GM12878 (cell line): ENCODE data around the gene GYPC. TPM values are rescaled to one million over a fixed set of nuclear protein-coding genes. Genes with fewer than 3 reads are reported as not detected.

Source experiments
- ATAC-seq: fragments of 200-7000 bp; cut with Tn5 transposase; 3 replicates; pipeline ENCODE4 v1.9.1; 2020; ENCODE audit warnings: mild to moderate bottlenecking, moderate library complexity
- BruUV-seq: library from RNA; stranded (reverse); fragments of 400-500 nt; replicated peaks from 2 replicates; lab custom pipeline; 2021; lab: Mats Ljungman, UMichigan
- CTCF ChIA-PET: fragments of 300-600 bp; sonication (Branson Sonifier 250); formaldehyde crosslinking; extraction: SDS; loops from one replicate; lab custom pipeline; 2021; ENCODE audit warnings: inconsistent platforms; lab: Yijun Ruan, JAX
- POLR2A ChIA-PET: fragments of 350-600 bp; formaldehyde crosslinking; extraction: SDS; loops from one replicate; lab custom pipeline; 2021; ENCODE audit warnings: inconsistent platforms; lab: Charles Lee
- RAD21 ChIA-PET: fragments of 300-600 bp; sonication (Branson Sonifier 250); formaldehyde crosslinking; loops from one replicate; lab custom pipeline; 2023; ENCODE audit warnings: antibody characterized with exemption; ENCODE audit not compliant: unreplicated experiment; lab: Charles Lee
- SMC1A ChIA-PET: fragments of 300-600 bp; sonication (Branson Sonifier 250); formaldehyde crosslinking; loops from one replicate; lab custom pipeline; 2023; ENCODE audit not compliant: unreplicated experiment, uncharacterized antibody; lab: Charles Lee
- DNase-seq: peaks from one replicate; pipeline ENCODE4 v3.0.0-alpha.2; 2011; ENCODE audit warnings: low read depth, low spot score
- FAIRE-seq: peaks from 3 replicates; lab custom pipeline; 2011; peaks lifted over from hg19 to GRCh38; lab: Jason Lieb, UNC
- H2AFZ ChIP-seq: 2 replicates; pipeline ENCODE4 v1.6.0; 2011; ENCODE audit warnings: low read depth, low read length, control low read depth; ENCODE audit not compliant: control insufficient read depth
- H3K27ac ChIP-seq: 2 replicates; pipeline ENCODE4 v1.5.1; 2011; ENCODE audit warnings: control low read depth; ENCODE audit not compliant: control insufficient read depth, insufficient read depth
- H3K27me3 ChIP-seq, 2 experiments: replicated peaks in 1 of 2; 2 replicates each; pipeline versions ENCODE4 v1.6.0 to v1.6.1; 2011; ENCODE audit warnings: low read length in 1 of 2; ENCODE audit not compliant: control insufficient read depth in 2 of 2, insufficient read depth in 2 of 2
- H3K36me3 ChIP-seq, 2 experiments: 2 replicates each; pipeline ENCODE4 v1.5.1; 2011; ENCODE audit warnings: low read length in 1 of 2; ENCODE audit not compliant: control insufficient read depth in 2 of 2, insufficient read depth in 2 of 2
- H3K4me1 ChIP-seq: 2 replicates; pipeline ENCODE4 v1.6.1; 2011; ENCODE audit warnings: mild to moderate bottlenecking, low read length, moderate library complexity, mixed read lengths; ENCODE audit not compliant: control insufficient read depth, insufficient read depth
- H3K4me2 ChIP-seq: 2 replicates; pipeline ENCODE4 v1.6.0; 2011; ENCODE audit warnings: control low read depth; ENCODE audit not compliant: control insufficient read depth, insufficient read depth
- H3K4me3 ChIP-seq: fragments of 200-600 bp; sonication (generic); 2 replicates; pipeline ENCODE4 v1.5.1; 2016
- H3K79me2 ChIP-seq: 2 replicates; pipeline ENCODE4 v1.6.0; 2011; ENCODE audit warnings: low read length; ENCODE audit not compliant: control insufficient read depth, insufficient read depth
- H3K9ac ChIP-seq: 2 replicates; pipeline ENCODE4 v1.8.0; 2011; ENCODE audit warnings: low read length, control low read depth, mixed read lengths; ENCODE audit not compliant: control insufficient read depth, insufficient read depth
- H3K9me3 ChIP-seq: replicated peaks from 3 replicates; pipeline ENCODE4 v1.5.1; 2011; ENCODE audit warnings: mild to moderate bottlenecking, low read length; ENCODE audit not compliant: control insufficient read depth, insufficient read depth
- H4K20me1 ChIP-seq: 2 replicates; pipeline ENCODE4 v1.6.0; 2011; ENCODE audit not compliant: control insufficient read depth, insufficient read depth
- BHLHE40 ChIP-seq, 2 experiments: fragments of 450-650 bp in 1 of 2; IDR thresholded peaks; 2 replicates each; pipeline ENCODE4 v1.6.1; 2011 to 2017; ENCODE audit warnings: low read depth in 2 of 2, borderline replicate concordance in 1 of 2, improper control_type of control experiment in 1 of 2, low read length in 1 of 2, mild to moderate bottlenecking in 1 of 2
- NFIC ChIP-seq: IDR thresholded peaks from 2 replicates; pipeline ENCODE4 v1.6.1; 2012; ENCODE audit warnings: low read depth, mild to moderate bottlenecking, inconsistent platforms, low read length, moderate library complexity
- PAX8 ChIP-seq: fragments of 450-650 bp; IDR thresholded peaks from 2 replicates; pipeline ENCODE4 v1.6.1; 2017; ENCODE audit warnings: mild to moderate bottlenecking, moderate library complexity
- WGBS: methylation state at CpG from one replicate; pipeline ENCODE4 v1.1.6; 2016; ENCODE audit warnings: low lambda C conversion rate; ENCODE audit not compliant: insufficient replicate concordance, insufficient coverage; ENCODE audit errors: missing lambda C conversion rate; 5-methylcytosine and 5-hydroxymethylcytosine counted together
- in situ Hi-C: fragments of 300-500 bp; cut with MboI; formaldehyde crosslinking; loops from 9 replicates; pipeline ENCODE4 v1.14.3; 2018; ENCODE audit warnings: mixed read lengths
- intact Hi-C: fragments of 100-400 bp; cut with micrococcal nuclease; formaldehyde crosslinking; loops from one replicate; pipeline ENCODE4 v1.14.2; 2022; ENCODE audit not compliant: unreplicated experiment
- polyA plus RNA-seq, 11 experiments: library from polyadenylated mRNA; depleted of rRNA in 4 of 11; unstranded in 6 of 11; stranded (reverse) in 5 of 11; fragments of >200 nt; fragmentation: Nextera tagmentation in 4 of 11; fragmentation: Illumina TruSeq in 1 of 11; extraction: Ambion mirVana in 4 of 11; extraction: Trizol in 1 of 11; gene quantifications; 1 replicate in 1 of 11; 2 replicates in 10 of 11; pipeline versions ENCODE4 v1.2.1 to v1.2.3, GENCODE V29; 2011 to 2016; ENCODE audit warnings: inconsistent platforms in 2 of 11, missing spikeins in 2 of 11, low read depth in 1 of 11
- total RNA-seq, 4 experiments: library from RNA; depleted of rRNA in 3 of 4; stranded (reverse); fragments of >200 nt in 3 of 4; fragmentation: Illumina TruSeq in 1 of 4; extraction: Trizol in 1 of 4; gene quantifications; 2 replicates each; pipeline versions ENCODE4 v1.2.1 to v1.2.3, GENCODE V29; 2013 to 2021
- TF ChIP-seq, protein P1 (sequence below): IDR thresholded peaks from 2 replicates; pipeline ENCODE4 v1.6.1; 2012; ENCODE audit warnings: low read depth, low read length, improper control_type of control experiment
- TF ChIP-seq, protein P2 (sequence below): IDR thresholded peaks from 2 replicates; pipeline ENCODE4 v1.6.1; 2011; ENCODE audit warnings: mild to moderate bottlenecking, low read depth, low read length, moderate library complexity; ENCODE audit not compliant: insufficient replicate concordance

GYPC gene
- total and polyA plus RNA-seq, 10 of the 15 experiments (the other 5 are each of a cell fraction or from before 2014, with no cell fraction given): 26.2 to 150 (median 81.4) TPM

DNA sequence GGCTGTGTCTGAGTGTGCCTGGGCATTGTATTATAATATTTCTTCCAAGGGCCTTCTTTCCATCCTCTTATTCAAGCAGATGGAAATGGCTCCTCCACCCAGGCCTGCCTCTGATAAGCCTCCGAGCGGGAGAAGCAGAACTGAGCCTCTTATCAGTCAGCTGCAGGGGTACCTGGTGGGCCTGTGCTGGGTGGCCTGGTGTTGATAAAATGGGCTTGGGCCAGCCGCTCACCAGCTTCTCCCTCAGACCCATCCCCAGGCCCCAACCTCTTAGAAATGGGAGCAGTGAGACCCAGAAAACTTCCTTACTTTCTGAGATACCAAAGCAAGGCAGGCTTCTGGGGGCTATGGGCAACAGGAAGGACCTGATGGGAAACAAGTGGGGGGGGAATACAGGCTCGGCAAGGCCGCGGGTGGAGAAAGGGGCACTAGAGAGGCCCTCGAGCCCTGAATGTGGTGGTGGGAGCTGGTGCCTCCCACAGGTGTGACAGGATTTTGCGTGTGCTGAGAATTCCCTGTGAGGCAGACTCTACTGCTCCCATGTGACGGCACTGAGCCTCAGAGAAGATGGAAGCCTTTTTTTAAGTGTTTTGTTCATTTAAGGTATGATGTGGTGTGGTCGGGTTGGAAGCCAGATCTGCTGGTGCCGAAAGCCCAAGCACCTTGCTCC is 18.3 kb downstream of the GYPC start:
- no peak for FAIRE-seq
- Histone ChIP-seq H3K9me3 (peaks cover 5% of the 10 kb centered on the region; the same call in 1 of the 3 replicates), H3K4me3 (no peak overlapping the region), H3K4me2 (no peak overlapping the region), H3K27me3 (no peaks in the 10 kb centered on the region), H3K79me2 (peaks cover 2% of the 10 kb centered on the region), H3K4me1 (no peaks in the 10 kb centered on the region), H3K9ac (no peak overlapping the region), H2AFZ (no peak overlapping the region), H4K20me1 (no peaks in the 10 kb centered on the region), H3K36me3 (peaks cover 0 to 3% of the 10 kb centered on the region in 2 experiments; a peak in 3 of 4 replicates), H3K27ac (no peak overlapping the region)
- SMC1A ChIA-PET: no interaction called here
- CTCF ChIA-PET: interaction anchor here (1.2 kb wide), 1 partner anchor 33 kb away, joined by 3 read pairs; no protein-coding TSS in a partner anchor
- BruUV-seq: no TSS peak
- POLR2A ChIA-PET: no interaction called here
- RAD21 ChIA-PET: no interaction called here
- in situ Hi-C loops (loop anchor here (25.0 kb wide), 1 partner anchor 713 kb away; the partner anchor contains the start of gene MAP3K2), intact Hi-C loops (no loop called here)
- ATAC-seq: no peak
- 97% methylated on average over 11 of the region's 11 CpGs for WGBS
- TF ChIP-seq, protein P1, sequence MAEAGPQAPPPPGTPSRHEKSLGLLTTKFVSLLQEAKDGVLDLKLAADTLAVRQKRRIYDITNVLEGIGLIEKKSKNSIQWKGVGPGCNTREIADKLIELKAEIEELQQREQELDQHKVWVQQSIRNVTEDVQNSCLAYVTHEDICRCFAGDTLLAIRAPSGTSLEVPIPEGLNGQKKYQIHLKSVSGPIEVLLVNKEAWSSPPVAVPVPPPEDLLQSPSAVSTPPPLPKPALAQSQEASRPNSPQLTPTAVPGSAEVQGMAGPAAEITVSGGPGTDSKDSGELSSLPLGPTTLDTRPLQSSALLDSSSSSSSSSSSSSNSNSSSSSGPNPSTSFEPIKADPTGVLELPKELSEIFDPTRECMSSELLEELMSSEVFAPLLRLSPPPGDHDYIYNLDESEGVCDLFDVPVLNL: no peak
- TF ChIP-seq, protein P2, sequence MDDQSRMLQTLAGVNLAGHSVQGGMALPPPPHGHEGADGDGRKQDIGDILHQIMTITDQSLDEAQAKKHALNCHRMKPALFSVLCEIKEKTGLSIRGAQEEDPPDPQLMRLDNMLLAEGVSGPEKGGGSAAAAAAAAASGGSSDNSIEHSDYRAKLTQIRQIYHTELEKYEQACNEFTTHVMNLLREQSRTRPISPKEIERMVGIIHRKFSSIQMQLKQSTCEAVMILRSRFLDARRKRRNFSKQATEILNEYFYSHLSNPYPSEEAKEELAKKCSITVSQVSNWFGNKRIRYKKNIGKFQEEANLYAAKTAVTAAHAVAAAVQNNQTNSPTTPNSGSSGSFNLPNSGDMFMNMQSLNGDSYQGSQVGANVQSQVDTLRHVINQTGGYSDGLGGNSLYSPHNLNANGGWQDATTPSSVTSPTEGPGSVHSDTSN: no peak
- no peak for TF ChIP-seq BHLHE40 (IDR thresholded peaks at IDR 0.05; ENCODE audit: borderline replicate concordance in 1 of 2, low read depth in 2 of 2, low read length in 1 of 2)
- TF ChIP-seq NFIC: no peak
- no peak for TF ChIP-seq PAX8
- no peak for DNase-seq
